Stimulated activated CD4-positive, alpha-beta T cell treated with anti-CD3 and anti-CD28 coated beads, Interleukin-4, amount 100 ng/mL, for 24 hours (primary cell): Measurements from ENCODE around the gene STYX.
"Not testable (repeated sequence)": the region's sequence is repeated elsewhere in the genome, so short reads cannot be mapped to it uniquely, and the experiment has no call there.

Experiments
- DNase-seq: peaks from one replicate; pipeline ENCODE4 v3.0.0-alpha.2; 2020

Gene STYX

DNA sequence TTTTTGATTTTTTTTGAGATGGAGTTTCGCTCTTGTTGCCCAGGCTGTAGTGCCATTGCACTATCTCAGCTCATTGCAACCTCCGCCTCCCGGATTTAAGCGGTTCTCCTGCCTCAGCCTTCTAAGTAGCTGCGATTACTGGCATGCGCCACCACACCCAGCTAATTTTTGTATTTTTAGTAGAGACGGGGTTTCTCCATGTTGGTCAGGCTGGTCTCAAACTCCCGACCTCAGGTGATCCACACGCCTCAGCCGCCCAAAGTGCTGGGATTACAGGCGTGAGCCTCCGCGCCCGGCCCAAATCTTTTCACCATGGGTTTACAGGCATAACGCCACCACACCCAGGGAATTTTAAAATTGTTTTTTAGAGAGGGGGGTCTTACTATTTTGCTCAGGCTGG is 931 bp upstream of the STYX start:
- DNase-seq = not testable (repeated sequence)

DNA sequence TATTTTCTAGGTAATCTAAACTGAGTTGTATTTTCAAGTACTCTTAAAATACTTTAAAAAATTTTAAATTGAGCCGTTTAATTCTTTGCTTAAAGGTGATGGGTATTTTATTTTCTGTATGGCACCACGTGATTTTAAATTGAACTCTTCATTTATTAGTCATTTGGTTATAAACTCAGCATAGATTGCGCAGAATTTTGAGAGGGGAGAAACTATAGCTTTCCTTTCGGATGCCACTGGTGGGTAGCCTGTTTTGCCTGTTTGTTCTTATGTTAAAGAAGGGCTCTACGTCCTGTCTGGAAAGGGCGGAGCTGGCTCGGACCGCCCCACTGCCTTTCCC is 411 bp upstream of the STYX start:
- DNase-seq = no peak

DNA sequence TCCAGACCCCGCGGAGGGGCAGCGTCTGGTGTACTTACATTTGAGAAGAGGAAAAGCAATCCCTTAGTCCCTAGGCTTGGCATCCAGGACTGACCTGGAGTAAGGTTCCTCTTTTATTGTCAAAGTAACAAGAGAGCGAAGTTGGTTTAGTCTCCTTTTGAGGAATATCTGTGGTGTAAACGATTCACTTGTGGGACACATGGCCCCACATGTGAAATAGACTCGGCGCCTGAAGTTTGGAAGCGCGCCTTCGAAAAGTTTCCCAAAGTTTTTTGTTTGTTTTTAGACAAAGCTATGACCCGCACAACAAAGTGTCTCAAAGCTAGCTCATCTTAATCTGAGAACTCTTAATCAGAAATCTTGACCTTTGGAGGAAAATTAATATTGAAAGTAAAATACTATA is 744 bp downstream of the STYX start:
- no peak for DNase-seq

DNA sequence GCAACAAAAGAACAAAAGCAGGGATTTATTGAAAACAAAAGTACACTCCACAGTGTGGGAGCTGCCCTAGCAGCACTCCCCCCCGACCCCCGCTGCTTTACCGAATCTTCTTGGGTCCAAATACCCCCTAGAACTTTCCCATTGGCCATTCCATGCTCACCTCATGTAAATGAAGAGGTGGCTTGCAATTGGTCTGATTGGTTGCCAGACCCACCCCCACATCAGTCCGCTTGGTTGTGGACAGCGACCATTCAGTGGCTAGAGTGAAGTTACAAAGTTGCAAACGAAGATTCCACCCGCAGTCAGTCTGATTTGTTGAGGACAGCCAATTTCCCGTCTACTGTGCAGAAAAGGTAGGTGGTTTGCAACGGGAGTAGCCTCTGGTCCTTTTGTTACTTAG is 3.9 kb downstream of the STYX start:
- no peak for DNase-seq

DNA sequence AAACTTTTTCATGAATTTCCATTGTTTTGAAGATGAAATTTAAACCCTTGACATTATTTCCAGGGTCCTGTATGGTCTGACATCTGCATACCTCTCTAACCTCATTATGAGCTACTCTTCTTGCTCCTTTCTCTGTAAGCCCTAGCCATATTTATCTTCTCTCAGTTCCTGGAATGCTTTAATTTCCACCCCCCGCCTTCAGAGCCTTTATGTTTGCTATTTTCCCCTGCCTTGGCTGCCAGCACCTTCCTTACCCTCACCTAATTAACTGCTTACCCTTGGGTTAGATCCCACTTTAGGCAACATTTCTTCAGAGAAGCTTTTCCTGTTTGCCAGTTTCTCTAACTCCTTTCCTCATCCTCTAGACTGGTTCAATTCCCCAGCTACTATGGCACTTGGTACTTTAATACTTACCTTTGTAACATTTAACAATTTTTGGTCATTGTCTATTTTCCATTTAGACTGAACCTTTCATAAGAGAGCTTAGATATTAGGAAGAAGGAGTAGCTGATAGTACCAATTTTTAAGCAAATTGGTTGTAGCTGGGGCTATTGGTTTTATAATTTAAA is 6.0 kb downstream of the STYX start:
- DNase-seq = no peak

DNA sequence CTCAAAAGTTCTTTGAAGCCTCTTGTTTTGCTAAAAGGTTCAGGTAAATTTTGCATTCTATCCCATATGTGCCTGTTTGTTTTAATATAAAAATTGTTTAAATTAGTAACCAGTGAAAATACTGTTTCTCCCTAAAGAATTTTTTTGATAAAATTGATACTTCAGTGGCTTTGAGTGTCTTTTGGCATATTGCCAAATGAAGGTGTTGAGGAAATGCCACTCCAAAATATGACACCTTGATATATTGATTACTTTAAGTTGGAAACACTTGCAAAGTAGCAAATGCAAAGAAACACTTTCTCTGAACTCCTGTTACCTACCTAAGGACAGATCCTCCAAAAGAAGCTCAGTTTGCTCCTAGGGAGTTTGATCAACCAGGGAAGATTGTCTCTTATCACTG is 8.4 kb downstream of the STYX start:
- no peak for DNase-seq

DNA sequence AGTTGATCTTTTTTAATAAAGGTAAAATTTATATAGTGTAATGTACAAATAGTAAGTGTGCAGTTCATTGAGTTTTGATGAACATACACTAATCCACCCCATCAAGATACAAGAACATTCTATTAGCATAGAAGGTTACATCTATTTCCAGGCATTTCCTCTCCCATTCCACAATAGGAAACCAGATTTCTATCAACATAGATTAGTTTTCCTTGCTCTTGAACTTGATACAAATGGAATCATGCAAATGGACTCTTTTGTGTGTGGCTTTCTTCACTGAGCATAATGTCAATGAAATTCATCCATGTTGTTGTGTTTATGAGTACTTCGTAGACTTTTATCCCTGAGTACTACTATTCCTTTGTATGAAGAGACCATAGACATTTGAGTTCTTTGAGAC is 10.8 kb downstream of the STYX start:
- no peak for DNase-seq

DNA sequence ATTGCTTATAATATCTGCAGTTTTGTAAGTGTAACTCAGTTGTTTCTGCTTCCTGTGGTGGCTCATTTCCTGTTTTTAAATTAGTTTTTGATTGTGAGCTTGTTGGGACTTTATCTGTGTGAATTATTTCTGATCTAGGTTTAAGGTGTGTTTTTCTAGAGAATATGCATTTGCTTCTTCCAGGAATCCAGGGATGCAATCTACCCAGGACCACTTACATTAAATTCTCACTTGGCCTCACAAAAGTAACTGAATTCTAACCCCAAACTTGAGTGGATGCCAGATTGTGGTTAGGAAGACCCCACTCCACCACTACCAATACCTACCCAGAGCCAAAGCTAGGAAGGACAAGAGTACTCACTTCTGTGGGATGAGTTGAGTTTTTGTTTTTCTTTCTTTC is 11.9 kb downstream of the STYX start:
- no peak for DNase-seq

DNA sequence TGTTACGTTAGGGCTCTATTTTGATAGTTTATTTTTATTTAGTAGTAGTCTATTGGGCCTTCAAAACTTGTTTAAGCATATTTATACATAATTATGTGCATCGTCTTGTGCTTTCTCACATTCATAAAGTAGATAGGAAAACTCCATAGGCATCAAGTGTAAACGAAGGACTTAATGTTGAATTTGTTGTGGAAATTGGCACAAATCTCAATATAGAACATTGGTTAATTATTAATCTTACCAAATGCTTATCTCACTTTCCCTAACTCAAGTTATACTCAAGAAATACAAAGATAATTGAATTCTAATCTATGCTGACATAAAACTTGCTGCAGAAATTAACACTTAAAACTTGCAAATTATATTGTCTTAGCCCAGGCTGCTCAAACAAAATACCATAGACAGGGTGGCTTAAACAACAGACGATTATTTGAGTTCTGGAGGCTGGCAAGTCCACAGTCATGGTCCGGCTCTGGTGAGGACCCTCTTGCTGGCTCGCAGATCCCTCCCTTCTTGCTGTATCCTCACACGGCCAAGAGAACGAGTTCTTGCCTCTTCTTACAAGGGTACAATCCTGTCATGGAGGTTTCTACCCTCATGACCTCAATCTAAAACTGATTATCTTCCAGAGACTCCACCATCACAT is 18.8 kb downstream of the STYX start:
- no peak for DNase-seq

DNA sequence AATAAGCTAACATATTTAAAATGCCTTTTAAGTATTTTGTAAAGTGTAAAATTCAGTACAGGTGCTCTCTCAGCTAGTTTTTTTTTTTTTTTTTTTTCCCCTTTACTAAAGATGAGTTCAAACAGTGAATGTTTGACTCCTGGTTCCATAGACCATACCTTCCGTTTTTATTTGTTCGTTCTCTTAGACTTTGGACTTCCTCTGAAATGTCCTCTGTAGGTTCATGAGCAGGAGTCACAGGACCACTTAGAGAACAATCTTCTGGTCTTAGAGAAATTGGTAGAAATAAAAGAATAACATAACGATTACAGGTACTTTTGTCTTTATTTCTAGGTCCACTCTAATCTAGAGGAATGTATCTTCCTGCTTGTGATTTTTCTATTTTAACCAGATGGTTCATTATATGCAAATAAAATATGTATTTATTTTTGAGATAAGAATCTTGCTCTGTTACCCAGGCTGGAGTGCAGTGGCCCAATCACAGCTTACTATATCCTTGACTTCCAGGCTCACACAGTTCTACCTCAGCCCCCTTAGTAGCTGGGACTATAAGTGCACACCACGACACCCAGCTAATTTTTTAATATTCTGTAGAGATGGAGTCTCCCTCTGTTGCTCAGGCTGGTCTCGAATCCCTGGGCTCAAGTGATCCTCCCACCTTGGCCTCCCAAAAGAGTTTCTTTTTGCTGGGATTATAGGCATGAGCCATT is 25.8 kb downstream of the STYX start:
- DNase-seq = no peak

DNA sequence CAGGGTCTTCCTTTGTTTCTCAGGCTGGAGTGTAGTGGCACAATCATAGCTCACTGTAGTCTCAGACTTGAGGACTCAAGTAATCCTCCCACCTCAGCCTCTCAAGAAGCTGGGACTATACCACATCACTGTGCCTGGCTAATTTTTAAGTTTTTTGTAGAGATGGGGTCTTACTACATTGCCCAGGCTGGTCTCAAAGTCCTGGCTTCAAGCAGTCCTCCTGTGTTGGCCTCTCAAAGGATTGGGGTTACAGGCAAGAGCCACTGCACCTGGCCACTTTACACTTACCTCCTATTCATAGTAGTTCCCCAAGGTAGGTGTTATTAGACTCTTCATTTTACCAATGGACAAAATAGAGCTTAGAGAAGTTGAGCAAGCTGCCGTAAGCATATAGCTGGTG is 29.2 kb downstream of the STYX start:
- DNase-seq = no peak

DNA sequence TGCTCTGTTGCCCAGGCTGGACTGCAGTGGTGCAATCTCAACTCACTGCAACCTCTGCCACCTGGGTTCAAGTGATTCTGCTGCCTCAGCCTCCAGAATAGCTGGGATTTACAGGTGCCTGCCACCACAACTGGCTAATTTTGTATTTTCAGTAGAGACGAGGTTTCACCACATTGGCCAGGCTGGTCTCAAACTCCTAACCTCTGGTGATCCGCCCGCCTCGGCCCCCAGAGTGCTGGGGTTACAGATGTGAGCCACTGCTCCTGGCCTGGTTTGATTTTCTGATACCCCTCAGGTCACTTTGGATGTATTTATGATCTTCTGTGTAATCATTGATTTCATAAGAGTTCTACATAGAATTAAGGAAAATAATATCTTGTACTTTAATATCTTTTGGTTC is 33.0 kb downstream of the STYX start:
- not testable (repeated sequence) for DNase-seq

DNA sequence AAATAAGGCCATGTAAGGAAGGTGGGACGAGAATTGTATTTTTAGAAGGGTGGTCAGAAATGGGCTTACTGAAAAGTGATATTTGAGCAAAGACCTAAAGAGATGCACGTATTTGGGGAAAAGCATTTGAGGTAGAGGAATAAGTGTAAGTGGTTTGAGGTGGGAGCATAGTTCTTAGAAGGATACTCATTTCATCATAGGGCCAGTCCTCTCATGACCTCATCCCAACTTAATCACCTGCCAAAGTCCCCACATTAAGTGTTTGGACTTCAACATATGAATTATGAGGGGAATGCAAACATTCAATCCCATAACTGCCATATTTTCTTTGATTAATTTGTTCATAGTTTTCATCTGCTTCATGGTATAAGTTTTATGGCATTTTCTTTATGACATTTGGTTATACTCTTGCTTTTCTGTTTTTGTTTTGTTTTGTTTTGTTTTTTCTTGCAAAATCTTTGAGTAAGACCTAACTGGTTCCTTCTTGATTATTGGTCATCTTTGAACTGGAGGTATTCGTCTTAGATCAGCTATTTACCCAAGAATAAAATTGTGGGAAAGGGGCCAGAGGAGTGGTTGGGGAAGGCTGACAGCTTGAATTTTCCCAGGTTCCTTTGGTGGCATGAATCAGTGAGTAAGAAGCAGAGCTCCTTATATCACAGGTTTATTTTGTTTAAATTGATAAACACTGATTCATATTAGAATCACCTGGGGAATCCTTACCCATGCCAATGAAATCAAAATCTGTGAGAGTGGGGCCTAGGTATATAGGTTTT is 37.3 kb downstream of the STYX start:
- DNase-seq = no peak

DNA sequence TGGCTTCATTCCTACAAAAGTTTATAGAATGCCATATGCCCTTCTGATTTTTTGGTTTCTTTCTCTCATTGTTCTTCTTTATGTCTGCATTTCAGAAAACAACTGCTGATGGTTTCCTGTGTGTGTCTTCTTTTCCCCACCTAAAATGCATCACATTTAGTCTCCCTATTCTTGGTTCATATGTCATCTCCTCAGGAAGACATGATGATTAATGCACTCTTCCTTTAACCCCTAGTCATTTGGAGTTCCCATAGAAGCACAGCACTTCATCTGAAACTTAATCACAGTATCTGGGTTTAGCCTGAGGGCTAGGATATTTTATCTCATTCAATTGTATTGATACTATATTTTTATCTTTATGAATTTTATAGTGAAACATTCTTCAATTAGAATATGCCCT is 39.9 kb downstream of the STYX start:
- DNase-seq = no peak

DNA sequence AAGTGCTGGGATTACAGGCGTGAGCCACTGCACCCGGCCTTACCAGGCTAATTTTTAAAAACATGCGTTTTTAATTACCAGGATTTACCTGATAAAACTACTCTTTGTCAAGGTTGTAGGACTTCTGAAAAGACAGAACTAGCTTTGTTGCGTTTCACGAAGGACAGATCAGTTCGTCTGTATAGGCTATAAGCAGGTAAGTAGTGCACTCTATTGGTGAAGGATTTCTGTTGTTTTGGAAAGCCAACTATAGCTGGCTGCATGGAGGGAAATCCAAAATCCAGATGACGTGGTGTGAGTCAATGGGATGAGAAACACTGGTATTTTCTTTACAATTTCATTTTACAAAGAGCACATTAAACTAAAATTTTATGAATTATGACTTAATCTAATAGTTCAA is 46.9 kb downstream of the STYX start:
- DNase-seq = no peak

DNA sequence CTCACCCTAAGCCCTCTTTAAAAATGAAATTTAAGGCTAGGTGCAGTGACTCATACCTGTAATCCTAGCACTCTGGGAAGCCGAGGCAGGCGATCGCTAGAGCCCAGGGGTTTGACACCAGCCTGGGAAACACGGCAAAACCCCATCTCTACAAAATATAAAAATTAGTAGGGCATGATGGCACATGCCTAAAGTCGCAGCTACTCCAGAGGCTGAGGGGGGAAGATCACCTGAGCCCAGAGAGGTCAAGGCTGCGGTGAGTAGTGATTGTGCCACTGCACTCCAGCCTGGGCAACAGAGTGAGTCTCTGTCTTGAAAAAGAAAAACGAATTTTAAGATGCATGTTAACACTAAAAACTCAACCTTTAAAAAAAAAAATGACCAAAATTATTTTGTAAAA is 48.7 kb downstream of the STYX start:
- no peak for DNase-seq

DNA sequence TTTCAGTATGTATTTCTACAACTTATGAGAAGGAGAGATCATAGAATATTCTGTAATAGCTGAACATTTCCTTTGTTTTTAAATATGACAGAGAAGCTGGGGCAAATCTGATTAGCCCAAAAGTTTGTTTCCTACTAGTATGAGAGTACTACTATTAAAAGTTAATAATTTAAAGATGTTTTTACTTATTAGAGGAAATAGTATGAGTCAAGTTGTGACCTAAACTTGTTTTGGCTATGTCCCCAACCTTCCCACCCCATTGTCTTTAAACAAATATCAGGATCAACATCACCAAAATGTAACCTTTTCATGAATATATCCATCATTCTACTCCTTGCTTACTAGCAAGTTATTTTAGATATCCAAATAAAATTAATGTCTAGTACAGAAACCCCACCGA is 50.9 kb downstream of the STYX start:
- DNase-seq = no peak

DNA sequence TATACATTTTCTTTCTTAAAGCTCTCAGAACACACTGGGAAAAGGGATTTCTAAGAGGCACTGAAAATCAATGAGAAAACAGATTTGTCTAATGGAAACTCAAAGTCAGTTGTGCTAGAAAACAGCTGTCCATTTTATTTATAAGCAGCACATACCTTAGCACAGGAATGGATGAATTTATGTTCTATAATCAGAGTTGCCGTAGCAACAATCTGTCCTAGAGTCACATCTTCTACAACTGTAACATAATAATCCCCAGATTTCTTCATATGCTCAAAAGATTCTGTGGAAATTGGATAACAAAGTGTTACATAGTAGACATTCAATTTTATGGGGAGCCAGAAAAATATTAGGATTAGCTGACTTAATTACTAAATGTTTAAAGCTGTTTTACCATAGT is 51.7 kb downstream of the STYX start:
- DNase-seq = no peak

DNA sequence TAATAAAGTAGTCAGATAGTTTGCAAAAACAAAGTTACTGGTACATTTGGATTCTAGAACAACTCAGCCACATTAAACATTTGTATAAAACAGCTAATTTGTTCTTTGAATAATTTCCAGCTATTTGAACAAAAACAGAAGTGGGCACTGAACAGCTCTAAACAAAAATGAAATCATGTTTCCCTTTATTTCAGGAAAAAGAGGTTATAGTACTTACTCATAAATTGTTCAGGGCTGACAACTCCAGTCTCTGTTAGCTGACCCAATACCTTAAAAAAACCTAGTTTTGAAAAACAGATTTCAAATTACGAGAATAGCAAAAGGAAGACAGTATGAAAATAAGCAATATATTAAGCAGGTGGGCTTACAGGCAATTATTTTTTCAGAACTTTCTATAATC is 53.2 kb downstream of the STYX start:
- DNase-seq = no peak

DNA sequence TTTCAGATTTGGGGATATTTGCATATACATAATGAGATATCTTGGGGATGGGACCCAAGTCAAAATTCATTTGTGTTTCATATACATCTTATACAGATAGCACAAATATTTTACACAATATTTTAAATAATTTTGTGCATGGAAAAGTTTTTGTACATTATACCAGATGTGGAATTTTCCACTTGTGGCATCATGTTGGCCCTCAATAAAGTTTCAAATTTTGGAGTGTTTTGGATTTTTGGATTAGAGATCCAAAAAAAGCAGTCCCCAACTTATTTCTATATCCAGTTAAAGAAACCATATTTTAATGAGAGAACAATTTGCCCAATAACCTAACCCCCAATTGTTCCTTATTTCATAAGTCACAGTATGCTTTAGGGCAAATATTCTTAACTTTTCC is 56.9 kb downstream of the STYX start:
- no peak for DNase-seq

DNA sequence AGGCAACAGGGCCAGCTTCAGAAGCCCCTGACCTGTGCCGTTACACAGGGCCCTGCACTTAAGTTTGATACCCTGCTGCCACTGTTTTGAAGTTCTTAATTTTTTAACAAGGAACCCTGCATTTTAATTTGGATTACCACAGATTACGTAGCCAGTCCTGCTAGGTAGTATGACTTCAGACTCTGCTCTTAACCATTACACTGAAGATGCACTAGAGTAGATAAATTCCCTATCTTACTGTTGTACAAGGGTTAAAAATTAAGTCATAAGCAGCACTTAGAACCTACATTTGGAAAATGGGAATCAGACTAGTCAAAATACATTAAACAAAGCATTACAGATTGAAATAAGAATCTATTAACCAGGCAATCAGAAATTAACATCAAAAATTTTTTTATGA is 59.2 kb downstream of the STYX start:
- DNase-seq = no peak

DNA sequence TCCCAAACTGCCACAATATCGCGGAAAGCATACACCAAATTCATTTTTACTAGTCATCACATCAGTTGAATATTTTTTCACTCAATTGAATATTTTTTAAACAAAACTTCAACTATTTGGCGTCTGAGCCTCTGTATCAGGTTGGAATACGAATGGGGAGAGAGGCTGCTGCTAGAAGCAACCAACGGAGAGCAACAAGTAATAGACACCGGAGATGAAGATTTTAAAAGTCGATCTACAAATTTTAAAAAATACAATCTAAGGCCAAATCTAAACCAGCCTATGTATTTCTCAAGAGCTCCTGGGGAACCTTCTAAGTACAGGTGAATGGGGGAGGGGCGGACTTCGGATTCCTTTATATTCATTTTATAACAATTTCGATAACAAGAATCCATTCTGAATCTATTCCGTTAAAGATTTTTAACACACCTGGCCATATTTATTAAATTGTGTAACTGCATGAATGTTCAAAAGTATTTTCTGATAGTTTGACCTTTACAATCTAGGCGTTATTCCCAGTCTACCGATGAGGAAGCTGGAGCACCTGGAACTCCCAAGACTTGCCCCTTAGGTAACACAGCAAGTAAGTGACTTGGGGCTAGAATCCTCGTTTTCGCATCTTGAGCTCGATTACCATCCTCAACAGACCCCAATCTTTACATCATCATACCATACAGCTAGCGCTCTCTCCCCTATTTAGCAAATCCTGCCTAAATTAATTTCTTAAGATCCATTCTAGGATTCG is 60.2 kb downstream of the STYX start:
- no peak for DNase-seq

DNA sequence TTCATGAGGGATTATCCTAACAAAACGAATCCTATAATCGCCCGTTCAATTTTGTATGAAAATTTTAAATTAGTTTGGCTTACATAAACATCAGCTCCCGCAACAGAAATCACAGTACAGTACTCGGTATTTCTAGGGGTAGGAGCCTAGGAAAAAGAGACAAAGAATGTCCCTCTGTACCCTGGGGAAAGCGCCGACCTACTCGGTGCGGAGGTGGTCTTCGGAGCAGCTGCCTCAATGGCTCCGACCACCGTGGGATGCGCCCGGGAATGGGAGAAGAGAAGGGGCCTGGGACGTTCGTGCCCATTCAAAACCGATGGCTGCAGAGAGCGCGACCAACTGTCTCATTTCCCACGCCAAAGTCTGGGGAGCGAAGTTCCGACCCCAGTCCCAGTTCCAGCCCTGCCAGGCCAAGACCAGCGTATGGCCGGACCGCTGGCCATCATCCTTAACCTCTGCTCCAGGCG is 60.8 kb downstream of the STYX start:
- DNase-seq = no peak
